Activated CD4-positive, alpha-beta T cell treated with anti-CD3 and anti-CD28 coated beads, Interleukin-2, amount 50 U/mL, for 4 hours (primary cell): Measurements from ENCODE around the gene WNT9B.
"Not testable (repeated sequence)": the region's sequence is repeated elsewhere in the genome, so short reads cannot be mapped to it uniquely, and the experiment has no call there.

Experiments
- DNase-seq, 2 experiments: peaks; one replicate each; pipeline ENCODE4 v3.0.0-alpha.2; 2020

The WNT9B gene

GRCh38 chr17:46916623-46917022, 65.2 kb downstream of the WNT9B start:
- DNase-seq = no peak

DNA sequence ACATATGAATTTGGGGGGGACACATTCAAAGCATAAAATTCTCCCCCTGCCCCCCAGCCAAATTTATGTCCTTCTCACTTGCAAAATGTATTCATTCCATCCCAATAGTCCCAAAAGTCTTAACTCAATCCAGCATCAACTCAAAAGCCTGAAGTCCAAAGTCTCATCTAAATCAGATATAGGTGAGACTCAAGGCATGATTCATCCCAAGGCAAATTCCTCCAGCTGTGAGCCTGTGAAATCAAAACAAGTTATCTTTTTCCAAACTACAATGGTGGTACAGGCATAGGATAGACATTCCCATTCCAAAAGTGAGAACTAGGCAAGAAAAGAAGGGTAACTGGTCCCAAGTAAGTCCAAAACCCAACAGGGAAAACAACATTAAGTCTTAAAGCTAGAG, 65.7 kb downstream of the WNT9B start:
- DNase-seq = no peak

DNA sequence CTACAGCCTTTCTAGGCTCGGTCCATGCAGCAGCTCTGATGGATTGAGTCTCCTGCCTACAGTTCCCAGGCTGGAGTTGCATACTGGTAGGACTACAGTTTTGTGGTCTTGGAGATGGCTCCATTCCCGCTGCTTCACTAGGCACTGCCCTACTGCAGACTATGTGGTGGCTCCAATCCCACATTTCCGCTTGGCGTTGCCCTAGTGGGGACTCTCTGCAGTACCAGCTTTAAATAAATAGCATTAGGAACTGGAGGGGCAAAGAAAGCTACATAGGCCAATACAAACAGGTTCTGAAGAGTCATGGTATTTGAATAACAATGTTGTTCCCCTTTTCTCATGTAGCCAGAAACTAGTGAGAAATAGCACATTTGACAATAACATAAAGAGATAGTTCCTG, 66.1 kb downstream of the WNT9B start:
- no peak for DNase-seq

- DNase-seq = not testable (repeated sequence)
Measured at GRCh38 chr17:46921962-46922361, 70.6 kb downstream of the WNT9B start.

- no peak for DNase-seq
Measured at GRCh38 chr17:46922487-46922803, 71.1 kb downstream of the WNT9B start.

GRCh38 chr17:46922804-46923635, 71.6 kb downstream of the WNT9B start, which contains the start of gene GOSR2:
TSS of gene GOSR2 (plus strand) at chr17:46923160. CDS start at chr17:46923193, 33 bp downstream.
- DNase-seq = peak; percentile 85 to 87

DNA sequence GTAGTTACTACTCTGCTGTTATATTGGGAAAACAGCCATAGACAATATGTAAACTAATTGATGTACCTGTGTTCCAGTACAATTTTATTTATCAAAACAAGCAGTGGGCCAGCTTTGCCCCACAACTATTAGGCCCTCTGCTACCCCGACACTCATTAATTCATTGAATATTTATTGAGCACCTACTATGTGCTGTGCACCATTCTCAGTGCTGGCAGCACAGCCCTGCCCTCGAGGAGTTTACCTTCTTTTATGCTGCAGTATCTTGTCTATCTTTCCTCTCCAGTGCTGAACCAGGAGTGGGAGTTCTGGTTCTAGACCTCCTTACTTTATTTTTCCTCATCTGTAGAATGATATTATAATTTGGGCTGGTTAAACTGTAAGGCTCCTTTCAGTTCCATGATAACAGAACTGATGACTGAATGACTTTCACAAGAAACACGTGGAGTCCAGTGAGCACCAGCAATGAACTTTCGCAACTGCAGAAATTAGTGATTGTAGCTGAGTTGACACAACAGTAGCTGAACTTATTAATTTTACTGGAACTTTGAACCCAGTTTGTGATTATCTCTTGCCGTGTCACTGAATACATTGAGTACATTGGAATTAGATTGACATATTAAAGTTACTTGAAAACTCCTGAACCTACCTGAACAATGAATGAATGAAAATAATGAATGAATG, 73.9 kb downstream of the WNT9B start:
- DNase-seq = no peak

DNA sequence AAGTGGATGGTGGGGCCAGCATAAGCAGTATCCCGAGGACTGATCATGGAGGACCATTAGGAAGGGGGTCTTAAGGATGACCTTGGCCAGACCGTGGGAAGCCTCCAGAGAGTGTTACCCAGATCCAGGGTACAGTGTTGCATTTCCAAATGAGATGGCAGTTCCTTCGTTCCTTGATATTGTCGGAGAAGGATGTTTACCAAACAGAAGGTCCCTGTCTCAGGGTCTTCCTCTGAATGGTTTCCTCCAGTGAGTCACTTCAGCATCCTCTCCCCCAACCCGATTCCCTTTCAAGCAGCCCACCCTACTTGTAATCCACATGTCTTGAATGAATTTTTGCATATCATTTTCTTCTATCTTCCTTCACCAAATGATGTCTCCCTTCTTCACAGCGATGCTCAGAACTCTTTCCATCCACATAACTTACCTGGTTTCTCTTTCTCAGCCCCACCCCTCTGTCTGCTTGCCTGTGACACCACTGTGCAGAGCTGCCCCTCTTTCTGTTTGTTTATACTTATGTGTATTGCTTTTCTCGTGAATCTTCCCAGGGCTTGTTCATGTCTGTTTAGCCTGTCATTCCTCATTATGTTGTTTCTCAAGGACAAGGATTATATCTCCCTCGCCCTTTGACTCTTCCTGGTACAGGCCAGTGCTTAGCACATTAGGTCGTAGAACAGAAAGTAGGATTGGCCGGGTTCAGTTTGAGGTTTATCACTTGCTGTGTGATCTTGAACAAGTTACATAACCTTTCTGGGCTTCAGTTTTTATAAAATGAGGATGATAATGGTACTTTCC, 77.3 kb downstream of the WNT9B start:
- no peak for DNase-seq

DNA sequence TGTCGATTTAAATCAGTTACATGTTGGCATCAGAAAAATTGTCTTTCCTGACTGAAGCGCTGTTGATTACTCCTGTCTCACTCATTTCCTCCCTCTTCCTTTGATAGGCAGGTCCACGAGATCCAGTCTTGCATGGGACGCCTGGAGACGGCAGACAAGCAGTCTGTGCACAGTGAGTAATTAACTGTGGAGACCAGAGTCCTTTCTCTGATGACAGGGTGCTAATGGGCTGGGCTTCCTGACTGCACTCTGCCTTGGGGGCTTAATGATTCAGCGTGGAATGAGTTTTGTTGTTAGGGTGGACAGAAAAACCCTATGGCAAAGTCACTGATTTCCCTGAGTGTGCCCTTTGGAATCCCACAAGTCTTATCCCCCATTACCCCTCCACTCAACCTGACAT, 78.0 kb downstream of the WNT9B start:
- no peak for DNase-seq

DNA sequence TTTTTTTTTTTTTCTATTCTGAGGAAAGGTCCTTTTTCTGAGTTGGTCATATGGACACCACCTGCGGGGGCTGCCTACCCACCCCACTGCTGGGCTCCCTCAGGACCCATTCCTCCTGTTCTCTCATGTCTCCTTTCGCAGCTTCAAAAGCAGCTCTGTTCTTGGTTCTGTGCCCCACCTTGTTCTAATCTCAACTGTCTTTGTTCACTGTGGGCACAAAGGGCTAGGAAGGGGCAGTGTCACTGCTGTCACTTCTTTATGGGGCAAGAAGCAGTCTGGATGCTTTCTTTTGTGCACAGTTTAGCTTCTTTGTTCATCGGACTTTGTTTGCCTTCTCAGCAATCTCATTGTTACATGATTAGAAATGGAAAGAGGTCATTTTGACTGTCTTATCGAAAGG, 78.7 kb downstream of the WNT9B start:
- no peak for DNase-seq

GRCh38 chr17:46931596-46931995, 80.2 kb downstream of the WNT9B start:
- DNase-seq = no peak

- no peak for DNase-seq
Measured at GRCh38 chr17:46935658-46936266, 84.4 kb downstream of the WNT9B start.
